Muscle of arm (tissue), 12 donors: ENCODE data around the gene APEX1. TPM values are rescaled to one million over a fixed set of nuclear protein-coding genes. Genes with fewer than 3 reads are reported as not detected.
"Not testable (repeated sequence)": the region's sequence is repeated elsewhere in the genome, so short reads cannot be mapped to it uniquely, and the experiment has no call there.

ENCODE experiments used
- DNase-seq: peaks from one replicate; pipeline ENCODE4 v3.0.0-alpha.2; 2013
- polyA plus RNA-seq, 12 donors: library from polyadenylated mRNA; unstranded; fragments of 120-200 nt; gene quantifications; one replicate each; pipeline ENCODE4 v1.2.1, GENCODE V29; 2013; ENCODE audit not compliant: insufficient read length in 12 of 12

The APEX1 gene
- polyA plus RNA-seq, 12 donors, result 131 to 222 (median 161) TPM; not detected in 1

- no peak for DNase-seq
Measured at GRCh38 chr14:20428802-20429201, 26.2 kb upstream of the APEX1 start.

- DNase-seq, result no peak
Measured at GRCh38 chr14:20429801-20430669, 25.0 kb upstream of the APEX1 start.

- DNase-seq, result no peak
Measured at GRCh38 chr14:20434701-20435581, 20.1 kb upstream of the APEX1 start.

GRCh38 chr14:20435582-20436362 lies 19.3 kb upstream of the APEX1 start, which contains the start of gene KLHL33:
Gene KLHL33, minus strand, starts transcription at chr14:20436166. Its CDS starts 355 bp downstream, at chr14:20435811.
- no peak for DNase-seq

GRCh38 chr14:20436363-20436755 lies 18.7 kb upstream of the APEX1 start:
- no peak for DNase-seq

GRCh38 chr14:20438664-20439063 lies 16.4 kb upstream of the APEX1 start:
- no peak for DNase-seq

GRCh38 chr14:20440465-20440864 lies 14.6 kb upstream of the APEX1 start:
- no peak for DNase-seq

- no peak for DNase-seq
Measured at GRCh38 chr14:20440882-20441281, 14.1 kb upstream of the APEX1 start.

- DNase-seq, result no peak
Measured at GRCh38 chr14:20441461-20441860, 13.6 kb upstream of the APEX1 start.

GRCh38 chr14:20443650-20444049 lies 11.4 kb upstream of the APEX1 start:
- DNase-seq, result not testable (repeated sequence)

GRCh38 chr14:20446889-20447288 lies 8.1 kb upstream of the APEX1 start:
- no peak for DNase-seq

GRCh38 chr14:20452831-20453230 lies 2.2 kb upstream of the APEX1 start:
- not testable (repeated sequence) for DNase-seq

- DNase-seq, result no peak
Measured at GRCh38 chr14:20455355-20456300, 602 bp downstream of the APEX1 start.

GRCh38 chr14:20456971-20457370 lies 1.9 kb downstream of the APEX1 start:
- no peak for DNase-seq

- DNase-seq, result no peak
Measured at GRCh38 chr14:20458031-20458789, 3.2 kb downstream of the APEX1 start.

- DNase-seq, result no peak
Measured at GRCh38 chr14:20460458-20461224, 5.6 kb downstream of the APEX1 start.

- peak; percentile 99 for DNase-seq
Measured at GRCh38 chr14:20461225-20462141, 6.5 kb downstream of the APEX1 start, which contains the start of gene PIP4P1. Gene PIP4P1, minus strand, starts transcription at chr14:20461434. Its CDS starts 109 bp downstream, at chr14:20461325.

- no peak for DNase-seq
Measured at GRCh38 chr14:20468764-20469241, 13.8 kb downstream of the APEX1 start.
